ENCODE measurements around the gene CAMTA2. TPM values are rescaled to one million over a fixed set of nuclear protein-coding genes. Genes with fewer than 3 reads are reported as not detected.
"Not testable (repeated sequence)": the region's sequence is repeated elsewhere in the genome, so short reads cannot be mapped to it uniquely, and the experiment has no call there.

Gene CAMTA2
- total RNA-seq, 4 donors from 2014 or later: 42.4 to 124 (median 88.7) TPM

GRCh38 chr17:5032865-5033264 is 45.4 kb upstream of the CAMTA2 start:
- no peaks in the 10 kb centered on the region for H3K36me3 ChIP-seq
- peaks cover 0 to 9% (median 3%) of the 10 kb centered on the region in 4 donors for H3K4me1 ChIP-seq
- H3K9me3 ChIP-seq: no peaks in the 10 kb centered on the region
- no peak for TF ChIP-seq CTCF (IDR thresholded peaks at IDR 0.05)
- no peak overlapping the region for H3K4me3 ChIP-seq
- no peak for DNase-seq
- no peaks in the 10 kb centered on the region for H3K27me3 ChIP-seq
- H3K27ac ChIP-seq: no peak overlapping the region

GRCh38 chr17:5031365-5032082 is 44.0 kb upstream of the CAMTA2 start:
- Histone ChIP-seq H3K27ac (peak overlapping the region; percentile 70 to 79 (median 76)), H3K36me3 (no peaks in the 10 kb centered on the region), H3K4me1 (peaks cover 0 to 9% (median 3%) of the 10 kb centered on the region in 4 donors), H3K9me3 (no peaks in the 10 kb centered on the region), H3K27me3 (no peaks in the 10 kb centered on the region), H3K4me3 (peak overlapping the region; percentile 50 to 78 (median 54))
- DNase-seq: peak; percentile 81 to 94 (median 83)
- TF ChIP-seq POLR2A (IDR thresholded peaks at IDR 0.05): no peak
- peak; percentile 83 to 95 (median 89) for TF ChIP-seq CTCF (IDR thresholded peaks at IDR 0.05)

- H3K9me3 ChIP-seq, H3K4me3 ChIP-seq: not testable (repeated sequence)
These were observed 42.7 kb upstream of the CAMTA2 start for GRCh38 chr17:5030168-5030567.

GRCh38 chr17:5027916-5028315 is 40.4 kb upstream of the CAMTA2 start:
- Histone ChIP-seq H3K27ac (no peak overlapping the region), H3K36me3 (peaks cover 0 to 14% (median 0%) of the 10 kb centered on the region in 3 donors), H3K4me1 (peaks cover 0 to 7% (median 0%) of the 10 kb centered on the region in 4 donors), H3K9me3 (no peaks in the 10 kb centered on the region), H3K4me3 (no peak overlapping the region), H3K27me3 (no peaks in the 10 kb centered on the region)
- no peak for DNase-seq
- no peak for TF ChIP-seq POLR2A (IDR thresholded peaks at IDR 0.05)
- TF ChIP-seq CTCF (IDR thresholded peaks at IDR 0.05): no peak

More at GRCh38 chr17:5030168-5030567, 42.7 kb upstream of the CAMTA2 start:
- DNase-seq, H3K27ac ChIP-seq, H3K27me3 ChIP-seq, H3K4me1 ChIP-seq, H3K36me3 ChIP-seq: not testable (repeated sequence)

GRCh38 chr17:5027299-5027698 is 39.8 kb upstream of the CAMTA2 start:
- Histone ChIP-seq H3K4me3 (no peak overlapping the region), H3K9me3 (no peaks in the 10 kb centered on the region), H3K27me3 (no peaks in the 10 kb centered on the region), H3K4me1 (peaks cover 0 to 7% (median 0%) of the 10 kb centered on the region in 4 donors), H3K36me3 (peaks cover 0 to 20% (median 0%) of the 10 kb centered on the region in 3 donors), H3K27ac (no peak overlapping the region)
- no peak for DNase-seq
- TF ChIP-seq CTCF (IDR thresholded peaks at IDR 0.05): no peak
- no peak for TF ChIP-seq POLR2A (IDR thresholded peaks at IDR 0.05)

- Histone ChIP-seq H3K27me3 (no peaks in the 10 kb centered on the region), H3K36me3 (peaks cover 0 to 46% (median 0%) of the 10 kb centered on the region in 3 donors), H3K4me1 (no peaks in the 10 kb centered on the region), H3K27ac (no peak overlapping the region), H3K9me3 (no peaks in the 10 kb centered on the region), H3K4me3 (no peak overlapping the region)
- TF ChIP-seq CTCF (IDR thresholded peaks at IDR 0.05) (no peak), POLR2A (IDR thresholded peaks at IDR 0.05) (no peak)
- DNase-seq: no peak
These were observed 37.1 kb upstream of the CAMTA2 start for GRCh38 chr17:5024604-5025003.

All from Peyer's patch (tissue), 4 donors.